GM19397 (cell line): Measurements from ENCODE around the gene NTN3.
"Not testable (repeated sequence)": the region's sequence is repeated elsewhere in the genome, so short reads cannot be mapped to it uniquely, and the experiment has no call there.

Source experiments
- ATAC-seq: cut with Tn5 transposase; IDR thresholded peaks from one replicate; pipeline ENCODE4 v1.9.1; 2021; ENCODE audit warnings: mild to moderate bottlenecking, moderate library complexity; ENCODE audit not compliant: unreplicated experiment

Gene NTN3

GRCh38 chr16:2439598-2439997 is 31.5 kb upstream of the NTN3 start:
- no peak for ATAC-seq

GRCh38 chr16:2441143-2441804 is 29.8 kb upstream of the NTN3 start:
- not testable (repeated sequence) for ATAC-seq

- ATAC-seq = no peak
Observed at GRCh38 chr16:2443555-2443954, 27.5 kb upstream of the NTN3 start.

- no peak for ATAC-seq
Observed at GRCh38 chr16:2447920-2448583, 23.0 kb upstream of the NTN3 start.

- no peak for ATAC-seq
Observed at GRCh38 chr16:2449118-2449517, 22.0 kb upstream of the NTN3 start.

- ATAC-seq = no peak
Observed at GRCh38 chr16:2450535-2450934, 20.6 kb upstream of the NTN3 start.

GRCh38 chr16:2450975-2451381 is 20.1 kb upstream of the NTN3 start:
- ATAC-seq = no peak

- no peak for ATAC-seq
Observed at GRCh38 chr16:2451851-2452320, 19.2 kb upstream of the NTN3 start.

GRCh38 chr16:2452650-2453049 is 18.4 kb upstream of the NTN3 start:
- ATAC-seq = no peak

GRCh38 chr16:2455081-2455845 is 15.8 kb upstream of the NTN3 start:
- ATAC-seq = no peak

- ATAC-seq = no peak
Observed at GRCh38 chr16:2456551-2457153, 14.4 kb upstream of the NTN3 start.

GRCh38 chr16:2457267-2457666 is 13.8 kb upstream of the NTN3 start:
- no peak for ATAC-seq

GRCh38 chr16:2457946-2458345 is 13.2 kb upstream of the NTN3 start:
- no peak for ATAC-seq

- ATAC-seq = no peak
Observed at GRCh38 chr16:2458887-2459646, 12.0 kb upstream of the NTN3 start.

- ATAC-seq = peak; percentile 87
Observed at GRCh38 chr16:2459647-2460390, 11.3 kb upstream of the NTN3 start, which contains the start of gene TEDC2. Gene TEDC2 (plus strand): TSS chr16:2460109. CDS start chr16:2460145, 36 bp downstream.

- ATAC-seq = no peak
Observed at GRCh38 chr16:2460391-2460713, 10.7 kb upstream of the NTN3 start.

GRCh38 chr16:2460916-2461315 is 10.2 kb upstream of the NTN3 start:
- no peak for ATAC-seq

- ATAC-seq = no peak
Observed at GRCh38 chr16:2462031-2462866, 8.8 kb upstream of the NTN3 start.

GRCh38 chr16:2464333-2464732 is 6.8 kb upstream of the NTN3 start:
- no peak for ATAC-seq
